SU-DHL-6 (cell line): ENCODE data around the gene FAM107B.

Source experiments
- EZH2phosphoT487 ChIP-seq: fragments of 200-600 bp; sonication (generic), shearing (Covaris generic); conservative IDR thresholded peaks from 2 replicates; pipeline ENCODE4 v1.6.1; 2018; ENCODE audit warnings: mild to moderate bottlenecking, antibody characterized with exemption, low read length, moderate library complexity, mixed read lengths
- TF ChIP-seq, protein P1 (sequence below): fragments of 200-600 bp; sonication (generic); IDR thresholded peaks from one replicate; pipeline ENCODE4 v1.5.1; 2017; ENCODE audit warnings: antibody characterized with exemption, mild to moderate bottlenecking, low read length, moderate library complexity; ENCODE audit not compliant: insufficient read depth, poor library complexity, severe bottlenecking

DNA sequence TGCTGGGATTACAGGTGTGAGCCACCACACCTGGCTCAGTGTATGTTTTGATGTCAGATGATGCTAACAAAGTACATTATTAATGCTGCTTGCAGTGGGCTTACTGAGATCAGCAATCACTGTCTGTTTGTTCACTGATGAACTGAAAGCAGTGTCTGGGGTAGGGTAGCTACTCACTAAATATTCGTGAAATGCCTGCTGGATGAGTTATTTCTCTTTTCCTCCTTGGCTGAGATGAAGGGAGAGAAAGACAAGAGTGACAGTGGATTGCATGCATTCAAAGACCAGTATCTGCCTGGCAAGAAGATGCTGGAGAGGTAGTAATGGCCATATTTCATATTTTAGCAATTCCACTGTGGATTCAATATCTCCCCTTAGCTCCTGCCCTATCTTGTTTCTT lies 32.3 kb downstream of the FAM107B start:
- TF ChIP-seq, protein P1, sequence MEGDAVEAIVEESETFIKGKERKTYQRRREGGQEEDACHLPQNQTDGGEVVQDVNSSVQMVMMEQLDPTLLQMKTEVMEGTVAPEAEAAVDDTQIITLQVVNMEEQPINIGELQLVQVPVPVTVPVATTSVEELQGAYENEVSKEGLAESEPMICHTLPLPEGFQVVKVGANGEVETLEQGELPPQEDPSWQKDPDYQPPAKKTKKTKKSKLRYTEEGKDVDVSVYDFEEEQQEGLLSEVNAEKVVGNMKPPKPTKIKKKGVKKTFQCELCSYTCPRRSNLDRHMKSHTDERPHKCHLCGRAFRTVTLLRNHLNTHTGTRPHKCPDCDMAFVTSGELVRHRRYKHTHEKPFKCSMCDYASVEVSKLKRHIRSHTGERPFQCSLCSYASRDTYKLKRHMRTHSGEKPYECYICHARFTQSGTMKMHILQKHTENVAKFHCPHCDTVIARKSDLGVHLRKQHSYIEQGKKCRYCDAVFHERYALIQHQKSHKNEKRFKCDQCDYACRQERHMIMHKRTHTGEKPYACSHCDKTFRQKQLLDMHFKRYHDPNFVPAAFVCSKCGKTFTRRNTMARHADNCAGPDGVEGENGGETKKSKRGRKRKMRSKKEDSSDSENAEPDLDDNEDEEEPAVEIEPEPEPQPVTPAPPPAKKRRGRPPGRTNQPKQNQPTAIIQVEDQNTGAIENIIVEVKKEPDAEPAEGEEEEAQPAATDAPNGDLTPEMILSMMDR, result no peak
- no peak for TF ChIP-seq EZH2phosphoT487
